Left lobe of liver (tissue), 2 donors: Measurements from ENCODE around the gene IFI27L2. TPM values are rescaled to one million over a fixed set of nuclear protein-coding genes. Genes with fewer than 3 reads are reported as not detected.
A peak's percentile ranks its signal among the peaks of the same experiment; 100 is the strongest.
"Not testable (repeated sequence)": the region's sequence is repeated elsewhere in the genome, so short reads cannot be mapped to it uniquely, and the experiment has no call there.

ENCODE experiments used
- ATAC-seq: fragments of 200-7000 bp; cut with Tn5 transposase; one replicate; pipeline ENCODE4 v1.9.1; 2020; ENCODE audit warnings: mild to moderate bottlenecking, moderate library complexity
- DNase-seq: peaks from one replicate; pipeline ENCODE4 v3.0.0-alpha.2; 2020; ENCODE audit warnings: low spot score
- total RNA-seq: library from RNA; stranded (reverse); gene quantifications from one replicate; pipeline ENCODE4 v1.2.1, GENCODE V29; 2021
- donor health status: DM: no; HTN: no; CAD: no; lungs with moderate emphysema.
- donor health status: DM: no; HTN: yes; CAD: no.

Gene IFI27L2
- 1.2 TPM for total RNA-seq

GRCh38 chr14:94129111-94129757, at the start of gene IFI27L2:
IFI27L2 (minus strand) TSS chr14:94129604; CDS start chr14:94129564, 40 bp downstream.
- DNase-seq (peak; percentile 44), ATAC-seq (peak; percentile 71)

DNA sequence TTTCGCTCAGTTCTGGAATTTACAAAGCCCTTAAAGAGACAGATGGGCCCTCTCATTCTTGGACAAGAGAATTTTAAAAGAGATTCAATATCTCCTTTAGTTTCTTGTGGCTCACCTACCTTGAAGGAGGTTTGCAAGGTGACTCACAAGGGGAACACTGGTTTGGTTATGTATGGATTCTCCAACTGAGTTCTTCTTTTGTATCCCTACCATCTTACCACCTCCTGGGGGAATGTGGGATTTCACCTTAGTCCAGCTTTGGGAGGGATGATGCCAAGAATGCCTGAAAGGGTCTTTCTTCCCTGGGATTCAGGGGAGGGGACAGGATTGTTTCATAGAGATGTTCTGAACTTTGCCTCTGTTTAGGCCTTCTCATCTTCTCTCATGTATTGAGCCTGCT, 48.4 kb upstream of the IFI27L2 start:
- DNase-seq (no peak), ATAC-seq (no peak)

- ATAC-seq = no peak
- no peak for DNase-seq
Observed at GRCh38 chr14:94176808-94177207, 47.4 kb upstream of the IFI27L2 start.

DNA sequence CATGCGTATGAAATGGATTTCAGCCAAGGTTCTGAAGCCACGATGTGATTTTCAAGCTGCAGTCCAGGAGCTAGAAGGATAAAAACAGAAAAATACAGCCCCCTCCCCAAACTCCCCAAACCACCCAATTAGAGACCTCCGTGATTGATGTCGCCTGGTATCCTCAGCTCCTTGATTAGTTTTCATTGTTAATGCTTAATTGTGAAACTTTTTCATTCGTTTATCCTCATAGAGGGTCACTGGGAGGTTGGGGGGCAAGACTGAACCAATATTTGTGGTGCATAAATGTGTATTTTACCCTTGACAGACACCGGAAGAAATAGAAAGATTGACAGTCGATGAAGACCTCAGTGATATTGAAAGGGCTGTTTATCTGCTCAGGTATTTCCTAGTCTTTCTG, 46.3 kb upstream of the IFI27L2 start:
- ATAC-seq (no peak), DNase-seq (no peak)

GRCh38 chr14:94175011-94175745, 45.8 kb upstream of the IFI27L2 start:
- no peak for ATAC-seq
- DNase-seq = no peak

- DNase-seq = no peak
- ATAC-seq = no peak
Observed at GRCh38 chr14:94174604-94175010, 45.2 kb upstream of the IFI27L2 start.

DNA sequence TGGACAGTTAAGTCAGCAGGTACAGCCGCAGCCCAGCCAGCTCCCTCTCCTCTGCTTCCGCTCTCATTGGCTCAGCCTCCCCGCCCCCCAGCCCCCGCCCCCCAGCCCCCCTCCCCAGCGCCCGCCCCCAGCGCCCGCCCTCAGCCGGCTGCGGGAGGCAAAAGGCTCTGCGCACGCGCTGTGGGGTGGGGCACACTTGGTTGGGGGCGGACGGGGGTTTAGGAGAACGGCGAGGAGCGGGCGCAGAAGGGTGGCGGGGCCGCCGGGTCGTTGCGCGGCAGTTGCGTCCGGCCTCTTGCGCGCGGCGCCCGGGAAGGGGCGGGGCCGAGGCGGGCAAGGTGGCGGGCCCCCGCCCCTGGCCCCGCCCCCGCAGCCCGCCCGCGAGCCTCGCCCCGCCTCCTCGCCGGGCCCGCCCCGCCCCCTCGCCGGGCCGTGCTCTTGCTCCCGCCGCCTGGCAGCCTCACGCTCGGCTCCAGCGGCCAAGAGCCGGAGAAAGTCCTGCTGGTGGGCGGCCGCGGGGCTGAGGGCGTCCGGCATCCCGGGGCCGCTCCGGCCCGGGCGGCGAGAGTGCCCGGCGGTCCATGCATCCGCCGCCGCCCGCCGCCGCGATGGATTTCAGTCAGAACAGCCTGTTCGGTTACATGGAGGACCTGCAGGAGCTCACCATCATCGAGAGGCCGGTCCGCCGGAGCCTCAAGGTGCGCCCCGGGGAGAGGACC, 44.6 kb upstream of the IFI27L2 start, which contains the start of gene PPP4R4:
TSS of gene PPP4R4 (plus strand) at position 438 of the 719 bp plus-strand sequence. CDS start at position 582, 144 bp downstream.
- peak; percentile 85 for DNase-seq
- peak; percentile 96 for ATAC-seq

- ATAC-seq (no peak), DNase-seq (no peak)
Observed at GRCh38 chr14:94173471-94173884, 44.1 kb upstream of the IFI27L2 start.

- DNase-seq (no peak), ATAC-seq (no peak)
Observed at GRCh38 chr14:94172545-94172944, 43.1 kb upstream of the IFI27L2 start.

- DNase-seq (no peak), ATAC-seq (no peak)
Observed at GRCh38 chr14:94171208-94171607, 41.8 kb upstream of the IFI27L2 start.

DNA sequence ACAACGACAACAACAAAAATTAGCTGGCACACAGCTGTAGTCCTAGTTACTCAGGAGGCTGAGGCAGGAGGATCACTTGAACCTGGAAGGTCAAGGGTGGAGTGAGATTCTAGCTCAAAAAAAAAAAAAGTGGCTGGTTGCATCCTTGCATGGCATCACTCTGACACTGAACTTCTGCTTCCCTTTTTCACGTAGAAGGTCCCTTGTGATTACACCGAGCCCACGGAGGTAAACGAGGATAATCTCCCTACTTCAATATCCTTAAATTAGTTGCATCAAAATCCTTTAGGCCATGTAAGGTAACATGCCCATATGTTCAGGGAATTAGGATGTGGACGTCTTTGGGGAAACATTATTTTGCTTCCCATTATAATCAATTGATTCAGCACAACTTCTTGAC, 40.7 kb upstream of the IFI27L2 start:
- ATAC-seq (no peak), DNase-seq (no peak)

- ATAC-seq = no peak
- no peak for DNase-seq
Observed at GRCh38 chr14:94165744-94166143, 36.3 kb upstream of the IFI27L2 start.

DNA sequence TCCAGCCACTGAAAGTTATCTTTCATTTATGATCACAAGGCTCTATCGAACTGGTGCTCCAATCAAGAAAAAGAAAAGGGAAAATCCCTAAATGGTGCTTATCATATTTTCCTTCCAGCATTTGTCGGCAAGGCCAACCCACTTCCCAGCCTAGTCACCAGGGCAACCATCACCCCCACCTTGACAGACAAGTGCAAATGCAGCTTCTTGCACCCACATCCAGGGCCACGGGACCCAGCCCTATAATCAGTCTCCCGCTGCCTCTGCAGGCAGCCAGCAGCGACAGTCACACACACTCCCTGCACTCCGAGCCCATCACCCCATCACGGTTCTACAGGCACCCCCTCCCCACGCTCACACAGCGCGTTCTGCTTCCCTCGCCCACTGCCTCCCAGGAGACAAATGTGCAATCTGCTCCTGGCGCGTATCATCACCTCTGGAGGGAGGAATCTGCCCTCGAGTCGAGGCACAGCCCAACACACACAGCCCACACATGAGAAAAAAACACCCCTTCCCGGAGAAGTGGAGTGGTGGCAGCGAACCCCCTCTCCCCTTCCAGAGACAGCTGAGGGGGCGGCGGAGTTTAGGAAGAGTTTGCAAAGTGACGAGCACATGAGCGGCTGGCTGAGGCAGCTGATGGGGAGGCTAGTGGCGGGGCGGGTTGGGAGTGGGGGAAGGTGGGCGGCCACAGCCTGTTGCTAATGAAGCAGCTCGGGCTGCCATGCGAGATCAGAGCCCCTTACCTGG, 35.5 kb upstream of the IFI27L2 start:
- DNase-seq = no peak
- no peak for ATAC-seq

DNA sequence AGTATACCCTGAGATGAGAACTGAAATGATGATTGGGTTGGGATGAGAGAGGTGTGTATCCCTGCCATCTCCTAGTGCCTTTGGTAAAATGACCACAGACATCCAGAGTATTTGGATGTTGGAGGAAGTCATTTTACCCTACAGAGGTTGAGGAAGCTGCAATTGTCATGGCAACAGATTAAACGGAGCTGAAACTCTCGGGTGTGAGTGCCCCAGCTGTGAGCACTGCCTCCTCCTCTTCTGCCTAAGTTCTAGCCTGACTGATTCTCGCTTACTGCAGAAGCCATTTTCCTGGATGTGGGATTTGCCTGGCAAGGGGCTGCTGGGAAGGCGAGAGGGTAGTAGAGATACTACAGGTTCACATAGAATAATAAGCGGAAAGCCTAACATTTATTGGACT, 34.4 kb upstream of the IFI27L2 start:
- DNase-seq (no peak), ATAC-seq (no peak)

DNA sequence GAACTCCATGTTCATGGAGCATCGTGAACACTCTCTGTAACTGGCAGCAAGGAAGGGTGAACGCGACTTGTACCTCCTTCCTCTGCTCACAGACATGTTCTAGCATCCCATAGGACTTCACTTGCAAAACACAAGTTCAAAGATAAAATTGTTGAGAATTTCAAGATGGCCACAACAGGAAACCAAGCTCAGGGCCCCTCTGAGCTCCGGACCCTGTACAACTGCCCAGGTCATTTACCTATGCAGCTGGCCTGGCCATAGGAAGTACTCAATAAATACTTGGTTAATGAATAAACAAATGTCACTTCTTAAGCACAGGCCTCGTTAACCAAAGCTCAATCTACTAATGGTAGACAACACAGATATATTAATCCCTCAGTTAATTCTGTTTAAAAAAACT, 33.1 kb upstream of the IFI27L2 start:
- ATAC-seq (no peak), DNase-seq (no peak)

DNA sequence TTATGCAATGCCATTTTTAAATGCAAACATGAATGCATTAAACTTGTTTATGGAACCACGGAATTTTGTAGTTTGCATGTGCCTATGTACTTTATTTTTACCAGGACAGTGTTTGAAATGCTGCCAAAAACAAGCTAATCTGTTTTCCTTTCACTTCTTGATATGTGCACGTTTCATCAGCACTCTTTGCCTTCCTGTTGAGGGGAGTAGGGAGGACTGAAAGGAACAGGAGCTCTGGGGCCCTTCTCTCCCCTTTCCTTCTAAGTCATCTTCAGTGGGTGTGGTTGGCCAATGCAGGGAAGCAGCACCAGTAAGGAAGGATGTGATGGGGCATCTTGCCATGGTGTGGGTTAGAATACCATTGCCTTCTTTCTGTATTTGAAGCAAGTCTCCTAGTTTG, 32.6 kb upstream of the IFI27L2 start:
- DNase-seq (no peak), ATAC-seq (peak; percentile 61)

DNA sequence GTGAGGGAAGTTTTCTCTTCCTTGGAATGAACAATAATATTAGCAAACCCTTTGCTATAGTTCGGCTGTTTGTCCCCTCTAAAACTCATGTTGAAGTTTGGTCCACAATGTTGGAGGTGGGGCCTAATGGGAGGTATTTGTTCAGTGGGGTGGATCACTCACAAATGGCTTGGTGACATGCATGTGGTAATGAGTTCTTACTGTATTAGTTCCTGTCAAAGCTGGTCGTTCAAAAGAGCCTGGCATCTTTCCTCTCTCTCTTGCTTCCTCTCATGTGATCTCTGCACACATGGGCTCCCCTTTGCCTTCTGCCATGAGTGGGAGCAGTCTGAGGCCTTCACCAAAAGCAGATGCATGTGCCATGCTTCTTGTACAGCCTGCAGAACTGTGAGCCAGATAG, 31.7 kb upstream of the IFI27L2 start:
- no peak for ATAC-seq
- no peak for DNase-seq

- no peak for DNase-seq
- peak; percentile 78 for ATAC-seq
Observed at GRCh38 chr14:94158239-94158883, 29.0 kb upstream of the IFI27L2 start.

GRCh38 chr14:94157197-94157596, 27.8 kb upstream of the IFI27L2 start:
- DNase-seq = no peak
- ATAC-seq = no peak

DNA sequence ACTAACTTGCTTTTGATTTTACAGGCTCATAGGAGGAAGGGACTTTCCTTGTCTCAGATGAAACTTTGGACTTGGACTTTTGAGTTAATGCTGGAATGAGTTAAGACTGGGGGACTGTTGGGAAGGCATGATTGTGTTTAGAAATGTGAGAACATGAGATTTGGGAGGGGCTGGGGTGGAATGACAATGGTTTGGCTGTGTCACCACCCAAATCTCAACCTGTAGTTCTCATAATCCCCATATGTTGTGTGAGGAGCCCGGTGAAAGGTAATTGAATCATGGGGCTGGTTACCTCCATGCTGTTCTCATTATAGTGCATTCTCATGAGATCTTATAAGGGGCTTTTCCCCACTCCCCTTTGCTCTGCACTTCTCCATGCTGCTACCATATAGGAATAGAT, 26.7 kb upstream of the IFI27L2 start:
- not testable (repeated sequence) for DNase-seq, ATAC-seq
